HG03135 (cell line): ENCODE data around the gene CXCL3.
"Not testable (repeated sequence)": the region's sequence is repeated elsewhere in the genome, so short reads cannot be mapped to it uniquely, and the experiment has no call there.

Source experiments
- ATAC-seq: cut with Tn5 transposase; IDR thresholded peaks from one replicate; pipeline ENCODE4 v1.9.1; 2021; ENCODE audit warnings: mild to moderate bottlenecking, moderate library complexity; ENCODE audit not compliant: unreplicated experiment

Gene CXCL3

GRCh38 chr4:74038425-74039314 is at the start of gene CXCL3:
Gene CXCL3 (minus strand): TSS chr4:74038689. CDS start chr4:74038611, 78 bp downstream.
- ATAC-seq, result no peak

GRCh38 chr4:74087481-74087880 is 49.0 kb upstream of the CXCL3 start:
- no peak for ATAC-seq

- no peak for ATAC-seq
Measured at GRCh38 chr4:74085669-74086068, 47.2 kb upstream of the CXCL3 start.

- no peak for ATAC-seq
Measured at GRCh38 chr4:74084984-74085383, 46.5 kb upstream of the CXCL3 start.

GRCh38 chr4:74083546-74083945 is 45.1 kb upstream of the CXCL3 start:
- no peak for ATAC-seq

GRCh38 chr4:74081035-74081434 is 42.5 kb upstream of the CXCL3 start:
- ATAC-seq, result no peak

- not testable (repeated sequence) for ATAC-seq
Measured at GRCh38 chr4:74080351-74080750, 41.9 kb upstream of the CXCL3 start.

- not testable (repeated sequence) for ATAC-seq
Measured at GRCh38 chr4:74079024-74079423, 40.5 kb upstream of the CXCL3 start.

- no peak for ATAC-seq
Measured at GRCh38 chr4:74073358-74073757, 34.9 kb upstream of the CXCL3 start.

- no peak for ATAC-seq
Measured at GRCh38 chr4:74072739-74073138, 34.2 kb upstream of the CXCL3 start.

- ATAC-seq, result no peak
Measured at GRCh38 chr4:74067586-74067985, 29.1 kb upstream of the CXCL3 start.

- no peak for ATAC-seq
Measured at GRCh38 chr4:74066232-74066631, 27.7 kb upstream of the CXCL3 start.

- no peak for ATAC-seq
Measured at GRCh38 chr4:74065115-74065642, 26.7 kb upstream of the CXCL3 start.

- ATAC-seq, result no peak
Measured at GRCh38 chr4:74063859-74064258, 25.4 kb upstream of the CXCL3 start.

- no peak for ATAC-seq
Measured at GRCh38 chr4:74062953-74063352, 24.5 kb upstream of the CXCL3 start.

GRCh38 chr4:74061430-74061829 is 22.9 kb upstream of the CXCL3 start:
- ATAC-seq, result no peak

- ATAC-seq, result no peak
Measured at GRCh38 chr4:74059161-74059829, 20.8 kb upstream of the CXCL3 start.

- ATAC-seq, result no peak
Measured at GRCh38 chr4:74058048-74058651, 19.7 kb upstream of the CXCL3 start.

- no peak for ATAC-seq
Measured at GRCh38 chr4:74057588-74057987, 19.1 kb upstream of the CXCL3 start.

GRCh38 chr4:74056858-74057562 is 18.5 kb upstream of the CXCL3 start:
- ATAC-seq, result no peak
